ENCODE results near the gene CRB2. TPM values are rescaled to one million over a fixed set of nuclear protein-coding genes. Genes with fewer than 3 reads are reported as not detected.

CRB2 gene
- total and polyA plus RNA-seq, 2 of the 13 experiments (the other 11 are each of a cell fraction or from before 2014, with no cell fraction given): 0.01 to 0.29 TPM

- no peak for TF ChIP-seq MTF2 (CRISPR knock-in tag; IDR thresholded peaks at IDR 0.05; ENCODE audit: borderline replicate concordance)
- TF ChIP-seq ZNF225 (CRISPR knock-in tag; IDR thresholded peaks at IDR 0.05): no peak
- no peak for TF ChIP-seq NR0B2 (CRISPR knock-in tag; IDR thresholded peaks at IDR 0.05)
- TF ChIP-seq PAX8 (CRISPR knock-in tag; IDR thresholded peaks at IDR 0.05; ENCODE audit: borderline replicate concordance): no peak
- TF ChIP-seq SOX6 (IDR thresholded peaks at IDR 0.05): no peak
- TF ChIP-seq SOX6 (CRISPR knock-in tag; IDR thresholded peaks at IDR 0.05): peak; percentile 96
- TF ChIP-seq EED (CRISPR knock-in tag; IDR thresholded peaks at IDR 0.05): 0 out of 2 replicates have a peak, but pooled peaks have one; percentile 68
- no peak for TF ChIP-seq BCLAF1 (IDR thresholded peaks at IDR 0.05)
- TF ChIP-seq ZNF414 (CRISPR knock-in tag; IDR thresholded peaks at IDR 0.05): peak; percentile 66; the same call in 1 of the 2 replicates
- no peak for TF ChIP-seq SRSF1 (optimal IDR thresholded peaks at IDR 0.05; ENCODE audit: low read depth, low read length)
- peak; percentile 49 for TF ChIP-seq KAT2B (IDR thresholded peaks at IDR 0.05; ENCODE audit: borderline replicate concordance, low read depth, low read length)
- TF ChIP-seq ZNF616 (CRISPR knock-in tag; IDR thresholded peaks at IDR 0.05; ENCODE audit: low read depth): no peak
- TF ChIP-seq PBX2 (CRISPR knock-in tag; IDR thresholded peaks at IDR 0.05): no peak
- peak; percentile 43; the same call in 1 of the 2 replicates for TF ChIP-seq ZNF747 (CRISPR knock-in tag; IDR thresholded peaks at IDR 0.05; ENCODE audit: borderline replicate concordance)
- no peak for TF ChIP-seq MTA3 (CRISPR knock-in tag; IDR thresholded peaks at IDR 0.05)
- TF ChIP-seq ARNTL (CRISPR knock-in tag; IDR thresholded peaks at IDR 0.05): peak; percentile 76; the same call in 1 of the 2 replicates
- no peak for TF ChIP-seq FOSL1 (CRISPR knock-in tag; IDR thresholded peaks at IDR 0.05; ENCODE audit: borderline replicate concordance)
- peak; percentile 71; the same call in 1 of the 2 replicates for TF ChIP-seq MAX (IDR thresholded peaks at IDR 0.05)
- TF ChIP-seq HHEX (CRISPR knock-in tag; IDR thresholded peaks at IDR 0.05): peak; percentile 98
- peak; percentile 56; the same call in 1 of the 2 replicates for TF ChIP-seq ZSCAN21 (CRISPR knock-in tag; IDR thresholded peaks at IDR 0.05; ENCODE audit: borderline replicate concordance)
- TF ChIP-seq FOXK1 (CRISPR knock-in tag; IDR thresholded peaks at IDR 0.05; ENCODE audit: borderline replicate concordance, low read depth): peak; percentile 40; the same call in 1 of the 2 replicates
- TF ChIP-seq ELF1 (CRISPR knock-in tag; IDR thresholded peaks at IDR 0.05): no peak
- TF ChIP-seq MLX (CRISPR knock-in tag; IDR thresholded peaks at IDR 0.05): peak; percentile 69; the same call in 1 of the 2 replicates
- TF ChIP-seq TEAD3 (CRISPR knock-in tag; optimal IDR thresholded peaks at IDR 0.05; ENCODE audit: borderline replicate concordance): peak; percentile 72
- peak; percentile 98 for TF ChIP-seq NR2F2 (IDR thresholded peaks at IDR 0.05; ENCODE audit: borderline replicate concordance, low read depth)
- no peak for TF ChIP-seq DNMT3B (CRISPR knock-in tag; conservative IDR thresholded peaks at IDR 0.05)
Measured at GRCh38 chr9:123324767-123325183, 31.2 kb upstream of the CRB2 start (continued).
